Skin of body (tissue), 2 donors: ENCODE data around the gene RHAG. TPM values are rescaled to one million over a fixed set of nuclear protein-coding genes. Genes with fewer than 3 reads are reported as not detected.
"Not testable (repeated sequence)": the region's sequence is repeated elsewhere in the genome, so short reads cannot be mapped to it uniquely, and the experiment has no call there.

Source experiments
- DNase-seq: peaks from one replicate; lab custom pipeline; 2025; lab: John Stamatoyannopoulos, UW
- total RNA-seq: library from RNA; depleted of rRNA; stranded (reverse); fragments of >200 nt; gene quantifications from one replicate; pipeline ENCODE4 v1.2.3, GENCODE V29; 2014

Gene RHAG
- total RNA-seq, result 5.8 TPM

- DNase-seq, result no peak
Observed at GRCh38 chr6:49636713-49637349, at the start of gene RHAG. Gene RHAG, minus strand, starts transcription at chr6:49636839. Its CDS starts 27 bp downstream, at chr6:49636812.

GRCh38 chr6:49676671-49677281, 40.1 kb upstream of the RHAG start:
- DNase-seq, result no peak

GRCh38 chr6:49675816-49676215, 39.2 kb upstream of the RHAG start:
- DNase-seq, result no peak

GRCh38 chr6:49668083-49668511, 31.5 kb upstream of the RHAG start:
- DNase-seq, result no peak

GRCh38 chr6:49666930-49667757, 30.5 kb upstream of the RHAG start:
- DNase-seq, result no peak

- DNase-seq, result no peak
Observed at GRCh38 chr6:49666480-49666879, 29.8 kb upstream of the RHAG start.

GRCh38 chr6:49664817-49665216, 28.2 kb upstream of the RHAG start:
- no peak for DNase-seq

- DNase-seq, result not testable (repeated sequence)
Observed at GRCh38 chr6:49664054-49664453, 27.4 kb upstream of the RHAG start.

- no peak for DNase-seq
Observed at GRCh38 chr6:49662892-49663261, 26.2 kb upstream of the RHAG start.

GRCh38 chr6:49662231-49662891, 25.7 kb upstream of the RHAG start:
- DNase-seq, result no peak

- no peak for DNase-seq
Observed at GRCh38 chr6:49653942-49654341, 17.3 kb upstream of the RHAG start.

- DNase-seq, result no peak
Observed at GRCh38 chr6:49653438-49653837, 16.8 kb upstream of the RHAG start.

GRCh38 chr6:49651239-49651638, 14.6 kb upstream of the RHAG start:
- DNase-seq, result no peak

- DNase-seq, result no peak
Observed at GRCh38 chr6:49649988-49650387, 13.3 kb upstream of the RHAG start.

- no peak for DNase-seq
Observed at GRCh38 chr6:49648036-49648435, 11.4 kb upstream of the RHAG start.

GRCh38 chr6:49647476-49647875, 10.8 kb upstream of the RHAG start:
- DNase-seq, result no peak

- DNase-seq, result no peak
Observed at GRCh38 chr6:49646942-49647341, 10.3 kb upstream of the RHAG start.

- DNase-seq, result no peak
Observed at GRCh38 chr6:49646130-49646824, 9.6 kb upstream of the RHAG start.

GRCh38 chr6:49645139-49645538, 8.5 kb upstream of the RHAG start:
- DNase-seq, result no peak

- no peak for DNase-seq
Observed at GRCh38 chr6:49639177-49639817, 2.7 kb upstream of the RHAG start.

GRCh38 chr6:49637350-49637731, 702 bp upstream of the RHAG start:
- DNase-seq, result no peak
